H9 (cell line): Measurements from ENCODE around the gene SDK2. TPM values are rescaled to one million over a fixed set of nuclear protein-coding genes. Genes with fewer than 3 reads are reported as not detected.

Experiments used
- DNase-seq: peaks from one replicate; pipeline ENCODE4 v3.0.0-alpha.2; 2017
- H2AFZ ChIP-seq: one replicate; pipeline ENCODE4 v1.6.1; 2013; ENCODE audit warnings: mild to moderate bottlenecking, low read length, control low read depth, moderate library complexity
- H2AK5ac ChIP-seq: 2 replicates; pipeline ENCODE4 v1.6.1; 2013; ENCODE audit warnings: low read length, control low read depth, mixed read lengths; ENCODE audit not compliant: insufficient read length
- H2BK120ac ChIP-seq: one replicate; pipeline ENCODE4 v1.6.1; 2013; ENCODE audit warnings: low read depth, mild to moderate bottlenecking, low read length, control low read depth, inconsistent platforms; ENCODE audit not compliant: poor library complexity, severe bottlenecking
- H2BK12ac ChIP-seq: 2 replicates; pipeline ENCODE4 v1.6.1; 2013; ENCODE audit warnings: low read length, control low read depth, mixed read lengths, low read depth; ENCODE audit not compliant: insufficient read length
- H2BK15ac ChIP-seq: 2 replicates; pipeline ENCODE4 v1.6.1; 2013; ENCODE audit warnings: low read depth, low read length, control low read depth
- H2BK20ac ChIP-seq: one replicate; pipeline ENCODE4 v1.6.1; 2013; ENCODE audit warnings: low read depth, mild to moderate bottlenecking, low read length, control low read depth, inconsistent platforms; ENCODE audit not compliant: poor library complexity, severe bottlenecking
- H2BK5ac ChIP-seq: 2 replicates; pipeline ENCODE4 v1.6.1; 2013; ENCODE audit warnings: low read length, control low read depth, mixed read lengths; ENCODE audit not compliant: insufficient read length
- H3K14ac ChIP-seq: 2 replicates; pipeline ENCODE4 v1.6.1; 2013; ENCODE audit warnings: low read length, control low read depth; ENCODE audit not compliant: insufficient read depth
- H3K18ac ChIP-seq: 2 replicates; pipeline ENCODE4 v1.6.1; 2013; ENCODE audit warnings: low read depth, mild to moderate bottlenecking, mixed read lengths, low read length, control low read depth; ENCODE audit not compliant: insufficient read length
- H3K23ac ChIP-seq: 2 replicates; pipeline ENCODE4 v1.6.1; 2013; ENCODE audit warnings: low read length, control low read depth, mixed read lengths, low read depth; ENCODE audit not compliant: insufficient read length
- H3K23me2 ChIP-seq: 2 replicates; pipeline ENCODE4 v1.6.1; 2013; ENCODE audit warnings: low read depth, mild to moderate bottlenecking, mixed read lengths, low read length, control low read depth; ENCODE audit not compliant: insufficient read length, poor library complexity, severe bottlenecking
- H3K27ac ChIP-seq: 2 replicates; pipeline ENCODE4 v1.5.1; 2013; ENCODE audit warnings: low read length, control low read depth, mixed read lengths, low read depth; ENCODE audit not compliant: insufficient read length
- H3K27me3 ChIP-seq: 2 replicates; pipeline ENCODE4 v1.6.1; 2013; ENCODE audit warnings: low read length, control low read depth, inconsistent platforms; ENCODE audit not compliant: insufficient read depth
- H3K4ac ChIP-seq: 2 replicates; pipeline ENCODE4 v1.6.1; 2013; ENCODE audit warnings: low read depth, mild to moderate bottlenecking, control low read depth, inconsistent platforms, low read length, moderate library complexity
- H3K4me1 ChIP-seq: 2 replicates; pipeline ENCODE4 v1.6.1; 2013; ENCODE audit warnings: low read length, control low read depth, inconsistent platforms; ENCODE audit not compliant: insufficient read depth
- H3K4me2 ChIP-seq: 2 replicates; pipeline ENCODE4 v1.6.1; 2013; ENCODE audit warnings: low read length, control low read depth, mixed read lengths; ENCODE audit not compliant: insufficient read length, insufficient read depth
- H3K56ac ChIP-seq: 2 replicates; pipeline ENCODE4 v1.6.1; 2013; ENCODE audit warnings: low read depth, mild to moderate bottlenecking, mixed read lengths, low read length, control low read depth; ENCODE audit not compliant: insufficient read length
- H3K79me1 ChIP-seq: 2 replicates; pipeline ENCODE4 v1.6.1; 2013; ENCODE audit warnings: low read depth, mild to moderate bottlenecking, moderate library complexity, low read length, control low read depth, inconsistent platforms; ENCODE audit not compliant: insufficient read depth, poor library complexity, severe bottlenecking
- H3K79me2 ChIP-seq: 2 replicates; pipeline ENCODE4 v1.6.1; 2013; ENCODE audit warnings: low read length, control low read depth, inconsistent platforms; ENCODE audit not compliant: insufficient read depth
- H3K9ac ChIP-seq: 2 replicates; pipeline ENCODE4 v1.6.1; 2013; ENCODE audit warnings: low read length, control low read depth, mixed read lengths; ENCODE audit not compliant: insufficient read length; ENCODE audit errors: extremely low read depth
- H3K9me3 ChIP-seq: one replicate; pipeline ENCODE4 v1.6.1; 2013; ENCODE audit warnings: low read depth, low read length, inconsistent platforms; ENCODE audit not compliant: control insufficient read depth
- H3T11ph ChIP-seq: one replicate; pipeline ENCODE4 v1.6.1; 2013; ENCODE audit warnings: mild to moderate bottlenecking, low read length, control low read depth, inconsistent platforms
- H4K20me1 ChIP-seq: one replicate; pipeline ENCODE4 v1.6.1; 2013; ENCODE audit not compliant: control insufficient read depth, insufficient read length, insufficient read depth
- H4K5ac ChIP-seq: 2 replicates; pipeline ENCODE4 v1.6.1; 2013; ENCODE audit warnings: low read depth, mild to moderate bottlenecking, mixed read lengths, low read length, control low read depth; ENCODE audit not compliant: insufficient read length
- H4K8ac ChIP-seq: replicated peaks from 2 replicates; pipeline ENCODE4 v1.6.1; 2013; ENCODE audit warnings: low read length, control low read depth, mixed read lengths, low read depth; ENCODE audit not compliant: insufficient read length
- H4K91ac ChIP-seq: 2 replicates; pipeline ENCODE4 v1.6.1; 2013; ENCODE audit warnings: low read depth, mild to moderate bottlenecking, moderate library complexity, mixed read lengths, low read length, control low read depth; ENCODE audit not compliant: insufficient read length
- H3K27ac Mint-ChIP-seq, 3 experiments: 2 replicates in 2 of 3; 3 replicates in 1 of 3; pipeline ENCODE4 v1.8.0; 2020 to 2021; ENCODE audit warnings: mixed read lengths in 3 of 3, mild to moderate bottlenecking in 1 of 3, moderate library complexity in 1 of 3
- H3K27me3 Mint-ChIP-seq: 2 replicates; pipeline ENCODE4 v1.8.0; 2021; ENCODE audit warnings: low read depth, mild to moderate bottlenecking, moderate library complexity, mixed read lengths
- H3K36me3 Mint-ChIP-seq, 3 experiments: 2 replicates in 2 of 3; 3 replicates in 1 of 3; pipeline ENCODE4 v1.8.0; 2020 to 2021; ENCODE audit warnings: low read depth in 3 of 3, mixed read lengths in 3 of 3; ENCODE audit not compliant: insufficient read depth in 1 of 3
- H3K4me1 Mint-ChIP-seq, 2 experiments: 2 replicates each; pipeline ENCODE4 v1.8.0; 2020; ENCODE audit warnings: mixed read lengths in 2 of 2
- H3K4me3 Mint-ChIP-seq, 2 experiments: 2 replicates in 1 of 2; 3 replicates in 1 of 2; pipeline ENCODE4 v1.8.0; 2020 to 2021; ENCODE audit warnings: mild to moderate bottlenecking in 2 of 2, mixed read lengths in 2 of 2, moderate library complexity in 1 of 2
- H3K9me3 Mint-ChIP-seq, 2 experiments: 2 replicates in 1 of 2; 3 replicates in 1 of 2; pipeline ENCODE4 v1.8.0; 2020; ENCODE audit warnings: mild to moderate bottlenecking in 2 of 2, mixed read lengths in 2 of 2, moderate library complexity in 1 of 2
- CTCF ChIP-seq: fragments of 200-600 bp; sonication (generic); conservative IDR thresholded peaks from 3 replicates; pipeline ENCODE4 v1.8.0; 2021; ENCODE audit warnings: antibody characterized with exemption, mild to moderate bottlenecking
- WGBS: extraction: QIAGEN DNeasy Blood & Tissue Kit; methylation state at CpG from one replicate; pipeline ENCODE4 v1.1.7; 2013; ENCODE audit warnings: missing lambda C conversion rate, low lambda C conversion rate, mixed read lengths; ENCODE audit not compliant: insufficient read length; ENCODE audit errors: extremely low coverage; 5-methylcytosine and 5-hydroxymethylcytosine counted together
- total RNA-seq: library from RNA; stranded (reverse); gene quantifications from 2 replicates; pipeline ENCODE4 v1.2.1, GENCODE V29; 2021

Gene SDK2
- total RNA-seq, 1 experiment from 2014 or later, result 9.1 TPM

DNA sequence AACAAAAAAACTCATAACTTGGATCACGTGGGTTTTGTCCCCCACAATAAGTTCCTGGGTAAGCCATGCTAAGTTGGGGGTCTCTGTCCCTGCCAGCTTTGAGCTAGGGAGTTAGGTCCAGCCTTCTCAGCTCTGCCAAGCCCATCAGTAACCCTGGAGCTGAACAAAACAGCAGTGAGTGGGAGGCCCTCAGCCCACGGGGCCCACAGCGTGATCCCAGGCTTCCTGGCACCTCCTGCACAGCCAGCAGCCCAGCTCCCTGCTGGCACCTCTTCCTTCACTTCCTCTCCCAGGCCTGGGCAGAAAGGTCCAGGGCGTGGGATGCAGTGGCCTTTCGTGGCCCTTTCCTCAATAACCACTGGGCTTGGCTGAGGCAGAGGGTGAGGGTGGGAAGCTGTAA, 296.9 kb downstream of the SDK2 start:
- no peak overlapping the region for H3K4me3 Mint-ChIP-seq

More for the DNA sequence above, 296.9 kb downstream of the SDK2 start:
- Mint-ChIP-seq H3K27ac (no peak overlapping the region), H3K4me1 (peaks cover 52 to 56% of the 10 kb centered on the region in 2 experiments), H3K36me3 (peaks cover 0 to 16% (median 0%) of the 10 kb centered on the region in 3 experiments; a peak in 3 of 7 replicates), H3K27me3 (no peaks in the 10 kb centered on the region; the same call in none of the 2 replicates), H3K9me3 (no peaks in the 10 kb centered on the region)
- Histone ChIP-seq H3K14ac (no peak overlapping the region; the same call in 1 of the 2 replicates), H2BK120ac (no peak overlapping the region), H3K27me3 (no peaks in the 10 kb centered on the region), H3K18ac (no peak overlapping the region), H3K23ac (no peak overlapping the region), H3K23me2 (peaks cover 4% of the 10 kb centered on the region), H3K4ac (no peak overlapping the region), H3K9ac (no peak overlapping the region), H3K27ac (no peak overlapping the region), H3K9me3 (no peaks in the 10 kb centered on the region), H3K79me2 (no peaks in the 10 kb centered on the region), H3K79me1 (no peaks in the 10 kb centered on the region), H3T11ph (no peak overlapping the region), H2BK5ac (no peak overlapping the region), H2BK12ac (no peak overlapping the region), H2BK15ac (no peak overlapping the region), H2AFZ (no peak overlapping the region), H4K91ac (no peak overlapping the region), H2BK20ac (no peak overlapping the region), H2AK5ac (no peak overlapping the region), H3K4me2 (no peak overlapping the region), H3K56ac (no peak overlapping the region), H4K5ac (no peak overlapping the region), H3K4me1 (peaks cover 6% of the 10 kb centered on the region), H4K20me1 (no peaks in the 10 kb centered on the region), H4K8ac (no peak overlapping the region)
- TF ChIP-seq CTCF, result no peak
- DNase-seq, result no peak
- WGBS, result no CpG with 5 or more reads among the region's 5 CpGs
